H1 (cell line): Measurements from ENCODE around the gene PCDHA9. TPM values are rescaled to one million over a fixed set of nuclear protein-coding genes. Genes with fewer than 3 reads are reported as not detected.

Experiments
- CEBPB ChIP-seq: IDR thresholded peaks from 2 replicates; pipeline ENCODE4 v1.6.1; 2012; ENCODE audit warnings: low read depth, low read length
- KDM1A ChIP-seq: fragments of 200-600, 300-600 bp; sonication (generic); IDR thresholded peaks from 2 replicates; pipeline ENCODE4 v1.7.1; 2016; ENCODE audit warnings: mild to moderate bottlenecking, low read length, borderline replicate concordance
- MAFK ChIP-seq: IDR thresholded peaks from 2 replicates; pipeline ENCODE4 v1.6.1; 2012; ENCODE audit warnings: low read depth, mild to moderate bottlenecking, improper control_type of control experiment, low read length
- SIN3A ChIP-seq, 2 experiments: IDR thresholded peaks in 1 of 2; conservative IDR thresholded peaks in 1 of 2; 2 replicates each; pipeline ENCODE4 v1.6.1; 2011 to 2012; ENCODE audit warnings: low read length in 2 of 2, improper control_type of control experiment in 1 of 2, low read depth in 1 of 2, mild to moderate bottlenecking in 1 of 2
- SIX5 ChIP-seq: IDR thresholded peaks from 2 replicates; pipeline ENCODE4 v1.6.1; 2011; ENCODE audit warnings: mild to moderate bottlenecking, low read depth, low read length
- polyA plus RNA-seq, 7 experiments: library from polyadenylated mRNA; depleted of rRNA in 3 of 7; stranded (reverse) in 5 of 7; unstranded in 2 of 7; fragments of >200 nt in 5 of 7; fragments of 200-250 nt in 2 of 7; gene quantifications; 1 replicate in 5 of 7; 2 replicates in 1 of 7; 4 replicates in 1 of 7; pipeline versions ENCODE4 v1.2.1 to v1.2.3, GENCODE V29; 2011 to 2013; ENCODE audit warnings: missing spikeins in 2 of 7, mixed read lengths in 2 of 7
- total RNA-seq: library from RNA; stranded (reverse); fragmentation: NEBNext Ultra II Directional; extraction: Animal tissue kit (Norgen Biotek cat#: 25700); gene quantifications from 2 replicates; pipeline ENCODE4 v1.2.1, GENCODE V29; 2021

PCDHA9 gene
- total and polyA plus RNA-seq, 2 of the 8 experiments (the other 6 are each of a cell fraction or from before 2014, with no cell fraction given): 0.12 to 0.28 TPM

DNA sequence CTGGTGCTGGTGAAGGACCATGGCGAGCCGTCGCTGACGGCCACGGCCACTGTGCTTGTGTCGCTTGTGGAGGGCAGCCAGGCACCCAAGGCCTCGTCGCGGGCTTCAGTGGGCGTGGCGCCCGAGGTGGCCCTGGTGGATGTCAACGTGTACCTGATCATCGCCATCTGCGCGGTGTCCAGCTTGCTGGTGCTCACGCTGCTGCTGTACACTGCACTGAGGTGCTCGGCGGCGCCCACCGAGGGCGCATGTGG lies 9.7 kb downstream of the PCDHA9 start (continued):
- TF ChIP-seq MAFK: no peak
- TF ChIP-seq SIN3A (conservative IDR thresholded peaks at IDR 0.05 in 1 of 2, IDR thresholded peaks at IDR 0.05 in 1 of 2; ENCODE audit: low read depth in 1 of 2, low read length in 2 of 2): no peak
- no peak for TF ChIP-seq CEBPB
- no peak for TF ChIP-seq KDM1A
- TF ChIP-seq SIX5: no peak
